Measurements from ENCODE around the gene ADGRV1.

GRCh38 chr5:91206734-91207133 is 648.1 kb downstream of the ADGRV1 start:
- TF ChIP-seq POLR2AphosphoS5 (IDR thresholded peaks at IDR 0.05; ENCODE audit: borderline replicate concordance, low read depth, low read length) (no peak), FOXP2 (optimal IDR thresholded peaks at IDR 0.05; ENCODE audit: control extremely low read depth, extremely low read length, insufficient read depth) (no peak)

Data from SK-N-MC (cell line).